Activated naive CD8-positive, alpha-beta T cell (primary cell): ENCODE data around the gene PPP2R3B.
A peak's percentile ranks its signal among the peaks of the same experiment; 100 is the strongest.

ENCODE experiments used
- H3K27ac Mint-ChIP-seq: one replicate; pipeline ENCODE4 v1.8.0; 2021; ENCODE audit warnings: mixed read lengths
- H3K27me3 Mint-ChIP-seq: one replicate; pipeline ENCODE4 v1.8.0; 2021; ENCODE audit warnings: mixed read lengths
- H3K36me3 Mint-ChIP-seq: one replicate; pipeline ENCODE4 v1.8.0; 2021; ENCODE audit warnings: mixed read lengths
- H3K4me1 Mint-ChIP-seq: one replicate; pipeline ENCODE4 v1.8.0; 2021; ENCODE audit warnings: low read depth, mixed read lengths
- H3K4me3 Mint-ChIP-seq: one replicate; pipeline ENCODE4 v1.8.0; 2021; ENCODE audit warnings: mild to moderate bottlenecking, mixed read lengths
- H3K9me3 Mint-ChIP-seq: one replicate; pipeline ENCODE4 v1.8.0; 2021; ENCODE audit warnings: low read depth, mixed read lengths

Gene PPP2R3B

DNA sequence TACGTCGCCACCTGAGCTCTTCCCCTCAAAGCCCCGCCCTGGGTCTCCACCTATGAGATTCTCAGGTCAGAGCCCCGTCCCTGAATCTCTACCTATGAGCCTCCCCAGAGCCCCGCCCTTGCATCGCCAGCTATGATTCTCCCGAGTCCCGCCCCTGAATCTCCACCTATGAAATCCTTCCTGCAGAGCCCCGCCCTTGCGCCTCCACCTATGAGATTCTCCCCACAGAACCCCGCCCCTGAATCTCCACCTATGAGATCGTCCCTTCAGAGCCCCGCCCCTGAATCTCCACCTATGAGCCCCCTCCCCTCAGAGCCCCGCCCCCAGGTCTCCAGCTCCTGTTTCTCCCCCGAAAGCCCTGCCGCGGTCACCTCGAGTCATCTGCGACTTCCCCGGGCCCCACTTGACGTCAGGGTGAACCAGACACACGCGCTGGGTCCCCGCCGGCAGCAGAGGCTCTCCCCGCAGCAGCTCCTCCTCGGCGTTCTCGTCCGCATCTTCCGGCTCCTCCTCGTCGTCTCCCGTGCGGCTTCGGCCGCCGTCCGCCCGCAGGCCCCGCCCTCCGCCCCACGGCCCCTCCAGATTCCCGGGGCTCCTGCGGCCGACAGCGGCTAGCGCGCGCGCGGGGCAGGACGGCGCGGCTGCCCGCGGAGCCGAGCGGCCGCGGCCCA lies 68.5 kb downstream of the PPP2R3B start:
- H3K27ac Mint-ChIP-seq = peak overlapping the region; percentile 97
- no peaks in the 10 kb centered on the region for H3K36me3 Mint-ChIP-seq
- no peaks in the 10 kb centered on the region for H3K9me3 Mint-ChIP-seq
- H3K27me3 Mint-ChIP-seq = no peaks in the 10 kb centered on the region
- H3K4me1 Mint-ChIP-seq = peaks cover 20% of the 10 kb centered on the region
- H3K4me3 Mint-ChIP-seq = peak overlapping the region; percentile 90

DNA sequence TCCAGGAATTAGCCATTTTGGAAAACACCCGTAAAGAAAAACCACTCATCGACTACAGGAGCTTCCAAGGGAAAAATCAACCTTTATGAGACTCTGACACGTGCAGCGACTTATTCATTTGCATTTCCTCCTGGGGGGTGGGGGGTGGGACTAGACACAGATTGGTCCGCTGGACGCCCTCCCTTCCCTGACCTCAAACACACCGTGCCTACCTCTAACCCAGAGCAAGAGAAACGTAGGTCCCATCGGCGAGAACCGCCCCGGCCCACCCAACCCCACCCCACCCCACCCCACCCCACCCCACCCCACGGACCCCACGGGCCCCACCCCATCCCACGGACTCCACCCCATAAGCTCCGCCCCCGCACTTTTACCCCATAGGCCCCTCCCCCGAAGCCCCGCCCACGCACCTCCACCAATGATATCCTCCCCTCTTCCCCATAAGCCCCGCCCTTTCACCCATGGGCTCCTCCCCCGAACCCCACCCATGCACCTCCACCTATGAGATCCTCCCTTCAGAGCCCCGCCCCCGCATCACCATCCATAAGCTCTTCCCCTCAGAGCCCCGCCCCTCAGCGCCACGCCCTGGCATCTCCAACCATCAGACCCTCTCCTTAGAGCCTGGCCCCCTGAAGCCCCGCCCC lies 69.2 kb downstream of the PPP2R3B start:
- H3K4me3 Mint-ChIP-seq = peak overlapping the region; percentile 90
- peak overlapping the region; percentile 97 for H3K27ac Mint-ChIP-seq
- H3K27me3 Mint-ChIP-seq = no peaks in the 10 kb centered on the region
- no peaks in the 10 kb centered on the region for H3K9me3 Mint-ChIP-seq
- H3K4me1 Mint-ChIP-seq = peaks cover 13% of the 10 kb centered on the region
- H3K36me3 Mint-ChIP-seq = no peaks in the 10 kb centered on the region

DNA sequence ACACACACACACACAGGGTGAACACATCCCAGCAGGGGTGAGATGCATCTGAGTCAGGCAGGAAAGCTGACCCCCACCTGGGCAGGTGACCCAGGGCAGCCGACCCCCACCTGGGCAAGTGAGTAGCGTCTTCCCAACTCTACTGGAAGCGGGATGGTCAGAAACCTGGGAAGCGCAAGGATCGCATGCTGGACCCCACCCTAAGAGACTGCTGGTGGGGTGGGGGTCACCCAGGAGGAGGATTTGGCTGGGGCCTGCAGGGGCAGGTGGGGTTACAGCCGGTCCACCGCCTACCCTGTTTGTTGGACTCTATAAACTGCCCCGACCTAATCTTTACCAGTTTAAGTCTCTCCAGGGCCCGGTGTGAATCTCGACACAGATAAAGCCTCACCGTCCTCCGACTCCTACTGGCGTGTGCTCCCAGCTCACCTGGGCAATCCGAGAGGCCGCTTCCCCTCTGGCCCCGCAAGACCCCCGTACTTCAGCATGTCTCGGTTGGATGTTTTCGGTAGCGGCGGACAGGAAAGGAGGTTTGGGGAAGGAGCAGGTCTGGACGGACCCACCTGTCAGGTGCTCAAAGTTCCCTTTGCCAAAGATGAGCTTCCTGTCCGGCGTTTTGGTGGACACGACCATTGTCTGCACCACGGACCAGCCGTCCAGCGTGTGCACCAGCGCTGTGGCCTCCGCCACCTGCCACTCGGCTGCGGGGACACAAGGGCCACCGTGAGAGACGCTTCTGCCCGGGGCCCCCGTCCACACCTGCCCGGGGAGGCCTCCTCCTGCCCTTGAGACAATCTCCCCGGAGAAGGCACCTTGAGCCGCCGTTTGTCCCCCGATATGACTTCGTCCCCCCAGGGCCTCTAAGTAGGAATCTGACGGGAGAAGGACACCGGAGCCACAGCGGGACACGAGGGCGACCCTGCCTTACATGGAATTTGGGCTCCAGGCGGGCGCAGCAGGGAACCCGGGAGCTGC lies 70.1 kb downstream of the PPP2R3B start:
- peaks cover 12% of the 10 kb centered on the region for H3K4me1 Mint-ChIP-seq
- no peaks in the 10 kb centered on the region for H3K9me3 Mint-ChIP-seq
- peaks cover 4% of the 10 kb centered on the region for H3K36me3 Mint-ChIP-seq
- no peaks in the 10 kb centered on the region for H3K27me3 Mint-ChIP-seq
- peak overlapping the region; percentile 51 for H3K4me3 Mint-ChIP-seq
- H3K27ac Mint-ChIP-seq = no peak overlapping the region

DNA sequence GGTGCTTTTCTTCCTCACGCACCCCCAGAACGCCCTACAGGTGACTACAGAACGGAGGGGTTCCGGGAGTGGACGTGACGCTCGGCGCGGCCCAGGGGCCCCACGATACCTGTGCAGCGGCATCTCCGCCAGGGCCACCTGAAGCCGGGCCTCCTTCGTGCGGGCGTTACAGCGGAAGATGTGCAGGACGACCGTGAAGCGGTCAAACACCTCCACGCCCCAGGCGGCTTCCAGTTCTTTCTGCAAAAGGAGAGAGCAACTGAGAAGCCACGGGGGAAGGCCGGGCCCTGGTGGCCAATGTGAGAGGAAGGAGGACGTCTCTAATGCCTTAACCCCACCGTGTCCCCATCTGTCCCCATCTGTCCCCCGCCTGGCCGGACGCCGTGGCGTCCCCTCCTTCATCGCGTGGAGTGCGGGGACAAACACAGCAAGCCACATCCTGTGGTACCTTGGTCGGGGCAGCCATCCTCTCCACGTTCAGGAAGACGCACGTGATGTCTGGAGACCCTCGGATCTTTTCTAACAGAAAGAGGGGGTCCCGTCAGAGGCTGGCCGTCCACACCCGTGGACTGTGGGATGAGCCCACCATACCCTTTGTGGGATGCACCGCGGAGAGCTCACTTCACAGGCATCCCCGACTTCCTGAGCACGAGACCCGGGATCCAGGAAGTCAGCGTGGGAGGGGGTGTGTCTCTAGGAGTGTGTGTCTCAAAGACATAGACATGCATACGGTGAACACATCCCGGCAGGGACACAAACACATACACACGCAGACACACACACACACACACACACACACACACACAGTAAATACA lies 71.7 kb downstream of the PPP2R3B start:
- Mint-ChIP-seq H3K4me1 (peaks cover 4% of the 10 kb centered on the region), H3K27ac (no peak overlapping the region), H3K36me3 (peaks cover 4% of the 10 kb centered on the region), H3K27me3 (no peaks in the 10 kb centered on the region), H3K4me3 (no peak overlapping the region), H3K9me3 (no peaks in the 10 kb centered on the region)

DNA sequence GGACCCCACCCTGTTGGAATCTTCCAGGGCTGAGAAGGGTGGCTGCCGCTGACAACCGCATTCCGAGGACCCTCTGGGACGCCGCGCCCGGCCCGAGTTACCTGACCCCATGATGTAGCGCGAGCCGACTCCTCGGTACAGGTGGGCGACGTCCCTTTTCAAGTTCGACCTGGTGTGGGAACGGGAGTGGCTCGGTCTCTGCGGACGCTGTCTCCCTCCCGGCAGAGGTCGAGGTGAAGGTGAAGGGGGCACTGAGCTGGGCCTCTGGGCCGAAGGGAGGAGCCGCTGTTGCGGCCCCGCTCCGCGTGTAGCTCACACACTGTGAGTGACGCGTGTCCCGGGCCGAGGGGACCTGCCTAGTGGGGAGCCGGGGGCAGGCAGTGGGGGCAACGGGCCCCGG lies 72.7 kb downstream of the PPP2R3B start:
- H3K27ac Mint-ChIP-seq = no peak overlapping the region

DNA sequence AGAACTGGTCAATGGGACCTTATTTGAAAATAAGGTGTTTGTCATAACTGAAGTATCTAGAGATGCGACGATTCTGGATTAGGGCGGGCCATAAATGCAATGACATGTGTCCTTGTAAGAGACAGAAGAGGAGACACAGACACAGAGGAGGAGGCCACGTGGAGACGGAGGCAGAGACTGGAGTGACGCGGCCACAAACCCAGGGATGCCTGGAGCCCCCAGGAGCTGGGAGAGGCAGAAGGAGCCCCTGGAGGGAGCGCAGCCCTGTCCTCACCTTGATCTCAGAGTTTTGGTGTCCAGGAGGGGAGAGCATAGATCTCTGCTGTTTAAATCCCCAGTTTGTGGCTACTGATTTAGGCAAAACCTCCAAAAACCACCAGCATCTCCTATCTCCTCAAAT lies 73.2 kb downstream of the PPP2R3B start:
- H3K27ac Mint-ChIP-seq = no peak overlapping the region
- H3K4me1 Mint-ChIP-seq = peaks cover 4% of the 10 kb centered on the region
- H3K4me3 Mint-ChIP-seq = no peak overlapping the region
- no peaks in the 10 kb centered on the region for H3K9me3 Mint-ChIP-seq
- peaks cover 4% of the 10 kb centered on the region for H3K36me3 Mint-ChIP-seq
- no peaks in the 10 kb centered on the region for H3K27me3 Mint-ChIP-seq

More for the DNA sequence above, 72.7 kb downstream of the PPP2R3B start:
- Mint-ChIP-seq H3K36me3 (peaks cover 4% of the 10 kb centered on the region), H3K9me3 (no peaks in the 10 kb centered on the region), H3K4me1 (peaks cover 4% of the 10 kb centered on the region), H3K27me3 (no peaks in the 10 kb centered on the region), H3K4me3 (no peak overlapping the region)

DNA sequence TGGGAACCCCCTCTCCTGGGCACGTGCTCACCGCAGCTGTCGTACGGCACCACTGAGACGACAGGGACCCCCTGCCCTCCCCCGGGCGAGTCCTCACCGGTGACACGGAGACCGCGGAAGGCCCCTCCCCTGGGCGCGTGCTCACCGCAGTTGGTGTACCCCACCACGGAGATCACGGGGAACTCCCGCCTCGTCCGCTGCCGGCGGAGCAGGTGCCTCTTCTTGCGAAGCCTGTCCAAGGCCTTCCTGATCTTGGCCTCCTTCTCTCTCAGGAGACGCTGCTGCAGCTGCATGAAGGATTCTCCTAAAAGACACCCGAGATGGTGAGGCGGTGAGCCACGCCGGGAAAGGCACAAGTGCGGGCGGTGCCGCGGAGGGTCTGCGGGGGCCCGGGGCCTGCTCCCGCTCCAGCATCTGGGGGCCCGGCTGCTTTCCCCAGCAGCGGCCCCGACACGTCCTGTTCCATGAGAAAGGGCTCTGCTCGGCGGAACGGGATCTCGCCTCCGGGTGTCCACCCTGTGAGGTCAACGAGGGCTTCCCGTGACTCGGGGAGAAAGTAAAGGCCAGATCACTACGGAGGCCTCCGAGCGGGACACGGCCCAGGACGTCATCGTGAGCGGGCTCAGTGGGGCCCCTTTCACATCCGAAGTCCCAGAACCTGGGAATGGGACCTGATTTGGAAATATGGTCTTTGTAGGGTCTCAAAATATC lies 73.9 kb downstream of the PPP2R3B start:
- Mint-ChIP-seq H3K9me3 (no peaks in the 10 kb centered on the region), H3K4me1 (peaks cover under 1% of the 10 kb centered on the region), H3K27me3 (no peaks in the 10 kb centered on the region), H3K4me3 (no peak overlapping the region), H3K27ac (no peak overlapping the region), H3K36me3 (peaks cover 4% of the 10 kb centered on the region)

DNA sequence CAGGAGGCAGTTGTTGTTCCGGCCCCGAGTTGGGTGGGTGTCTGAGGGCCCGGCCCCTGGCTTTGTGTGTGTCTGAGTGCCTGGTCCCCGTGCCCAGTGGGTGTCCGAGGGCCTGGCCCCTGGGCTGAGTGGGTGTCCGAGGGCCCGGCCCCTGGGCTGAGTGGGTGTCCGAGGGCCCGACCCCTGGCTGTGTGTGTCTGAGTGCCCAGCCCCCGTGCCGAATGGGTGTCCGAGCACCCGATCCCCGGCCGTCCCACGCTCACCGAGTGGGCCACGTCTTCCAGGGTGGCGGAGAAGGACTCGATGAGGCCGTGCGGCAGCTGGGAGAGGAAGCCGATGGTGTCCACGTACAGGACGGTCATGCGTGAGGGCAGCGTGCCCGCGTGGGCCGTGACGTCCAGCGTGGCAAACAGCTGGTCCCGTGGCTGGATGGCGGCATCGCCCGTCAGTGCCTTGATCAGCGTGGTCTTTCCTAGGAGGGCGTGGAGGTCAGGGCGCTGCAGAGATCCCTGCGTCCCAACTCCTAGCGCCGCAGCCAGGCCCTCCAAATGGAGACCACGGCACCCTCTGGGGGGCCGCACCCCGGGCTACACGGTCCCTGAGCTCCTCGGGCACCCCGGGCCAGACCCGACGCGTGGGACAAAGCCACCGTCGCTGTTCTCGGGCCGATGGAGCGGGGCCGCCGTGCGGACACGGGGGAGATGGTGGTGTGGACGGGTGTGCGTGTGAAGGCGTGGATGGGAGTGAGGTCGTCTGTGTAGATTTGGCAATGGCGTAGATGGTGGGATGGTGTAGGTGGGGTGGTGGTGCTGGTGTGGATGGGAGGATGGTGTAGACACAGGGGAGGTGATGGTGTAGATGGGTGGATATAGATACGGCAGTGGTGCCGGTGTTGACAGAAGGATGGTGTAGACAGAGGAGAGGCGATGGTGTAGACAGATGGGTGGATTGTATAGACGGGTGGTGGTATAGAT lies 75.3 kb downstream of the PPP2R3B start:
- no peaks in the 10 kb centered on the region for H3K4me1 Mint-ChIP-seq
- H3K27me3 Mint-ChIP-seq = no peaks in the 10 kb centered on the region
- H3K4me3 Mint-ChIP-seq = no peak overlapping the region
- H3K27ac Mint-ChIP-seq = no peak overlapping the region
- H3K9me3 Mint-ChIP-seq = no peaks in the 10 kb centered on the region
- H3K36me3 Mint-ChIP-seq = peaks cover 4% of the 10 kb centered on the region

DNA sequence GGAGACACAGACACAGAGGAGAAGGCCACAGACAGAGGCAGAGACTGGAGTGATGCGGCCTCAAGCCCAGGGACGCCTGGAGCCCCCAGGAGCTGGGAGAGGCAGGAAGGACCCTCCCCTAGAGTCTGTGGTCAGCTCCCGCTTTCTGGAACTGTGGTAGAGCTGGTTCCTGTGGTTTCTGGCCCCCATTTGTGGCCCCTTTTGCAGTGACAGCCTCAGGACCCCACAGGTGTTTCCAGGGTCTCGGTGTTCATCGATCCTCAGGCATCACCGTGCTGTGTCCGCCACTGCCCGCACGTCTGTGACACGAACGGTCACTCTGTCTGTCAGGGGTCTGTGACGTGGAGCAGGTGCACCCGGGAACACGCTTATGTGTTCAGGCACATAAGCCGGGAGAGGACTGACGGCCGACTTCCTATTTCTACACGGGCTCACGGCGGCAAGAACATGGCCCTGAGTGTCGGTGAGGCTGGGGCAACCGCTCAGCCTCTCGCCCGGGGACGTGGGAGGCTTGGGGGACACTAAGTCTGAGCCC lies 76.0 kb downstream of the PPP2R3B start:
- H3K36me3 Mint-ChIP-seq = peaks cover 4% of the 10 kb centered on the region

DNA sequence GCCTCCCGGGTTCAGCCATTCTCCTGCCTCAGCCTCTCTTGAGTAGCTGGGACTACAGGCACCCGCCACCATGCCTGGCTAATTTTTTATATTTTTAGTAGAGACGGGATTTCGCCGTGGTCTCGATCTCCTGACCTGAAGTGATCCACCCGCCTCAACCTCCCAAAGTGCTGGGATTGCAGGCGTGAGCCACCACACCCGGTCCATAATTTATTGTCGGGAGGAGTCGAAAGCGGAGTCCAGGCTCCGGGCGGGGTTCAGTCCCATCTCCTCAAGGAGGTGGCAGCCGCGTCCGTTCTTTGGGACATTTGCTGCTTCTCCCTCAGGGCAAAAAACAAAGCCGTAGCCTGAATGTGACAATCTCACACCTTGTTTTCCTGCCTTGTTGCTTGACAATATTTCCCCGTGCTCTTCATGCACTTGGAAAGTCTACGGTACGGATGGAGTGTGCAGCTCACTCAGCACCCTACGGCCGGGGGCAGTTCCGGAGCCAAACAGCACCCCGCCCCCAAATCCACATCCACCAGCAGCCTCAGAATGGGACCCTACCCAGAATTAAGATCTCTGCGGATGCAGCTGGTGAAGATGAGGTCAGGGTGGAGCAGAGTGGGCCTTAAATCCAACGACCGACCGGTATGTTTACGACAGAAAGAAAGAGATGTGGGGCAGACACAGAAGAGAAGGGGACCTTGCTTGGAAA lies 77.7 kb downstream of the PPP2R3B start:
- no peaks in the 10 kb centered on the region for H3K9me3 Mint-ChIP-seq

More for the DNA sequence above, 76.0 kb downstream of the PPP2R3B start:
- no peak overlapping the region for H3K4me3 Mint-ChIP-seq
- no peaks in the 10 kb centered on the region for H3K9me3 Mint-ChIP-seq
- no peaks in the 10 kb centered on the region for H3K4me1 Mint-ChIP-seq
- no peaks in the 10 kb centered on the region for H3K27me3 Mint-ChIP-seq
- H3K27ac Mint-ChIP-seq = no peak overlapping the region

DNA sequence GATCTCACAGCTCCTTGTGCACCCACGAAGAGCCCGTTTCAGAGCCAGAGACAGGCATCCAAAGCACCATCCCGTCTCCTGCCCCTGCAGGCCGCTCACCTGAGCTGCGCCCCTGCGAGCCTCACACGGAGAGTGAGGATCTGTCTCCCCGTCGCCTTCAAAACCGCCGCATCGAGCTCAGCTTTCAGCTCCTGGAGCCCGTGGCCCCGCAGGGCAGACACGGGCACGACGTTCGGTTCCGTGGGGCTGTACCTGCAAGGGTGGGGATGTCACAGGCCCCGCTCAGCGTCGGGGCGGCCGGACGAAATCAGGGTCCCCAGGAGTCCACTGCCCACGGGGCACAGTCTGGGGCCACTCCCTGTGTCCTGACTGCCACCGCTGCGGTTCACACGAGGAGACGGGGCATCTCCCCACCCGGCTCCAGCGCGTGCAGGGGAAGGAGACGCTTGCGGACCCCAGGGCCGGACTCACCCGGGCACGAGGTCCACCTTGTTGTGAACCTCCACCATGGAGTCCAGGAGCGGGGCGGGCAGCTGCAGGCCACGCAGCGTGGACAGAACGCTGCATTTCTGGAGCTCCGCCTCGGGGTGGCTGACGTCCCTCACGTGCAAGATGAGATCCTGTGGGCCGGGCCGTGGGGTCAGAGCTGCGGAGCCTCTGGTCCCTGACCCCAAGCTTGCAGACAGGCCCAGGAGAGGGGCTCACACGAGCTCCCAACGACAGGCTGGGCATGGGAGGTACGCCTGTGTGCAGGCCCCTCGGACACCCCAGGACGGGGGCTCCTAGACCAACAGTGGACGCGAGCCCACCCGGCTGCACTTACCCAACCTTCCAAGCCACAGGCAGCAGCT lies 79.2 kb downstream of the PPP2R3B start:
- Mint-ChIP-seq H3K4me3 (no peak overlapping the region), H3K9me3 (no peaks in the 10 kb centered on the region)

More for the DNA sequence above, 77.7 kb downstream of the PPP2R3B start:
- Mint-ChIP-seq H3K4me1 (no peaks in the 10 kb centered on the region), H3K27me3 (no peaks in the 10 kb centered on the region), H3K36me3 (peaks cover 4% of the 10 kb centered on the region), H3K4me3 (no peak overlapping the region), H3K27ac (no peak overlapping the region)

More for the DNA sequence above, 79.2 kb downstream of the PPP2R3B start:
- Mint-ChIP-seq H3K36me3 (peaks cover 4% of the 10 kb centered on the region), H3K27ac (no peak overlapping the region), H3K27me3 (no peaks in the 10 kb centered on the region), H3K4me1 (no peaks in the 10 kb centered on the region)
